ENCODE data around the gene ELMO1.
A peak's percentile ranks its signal among the peaks of the same experiment; 100 is the strongest.

ELMO1 gene

DNA sequence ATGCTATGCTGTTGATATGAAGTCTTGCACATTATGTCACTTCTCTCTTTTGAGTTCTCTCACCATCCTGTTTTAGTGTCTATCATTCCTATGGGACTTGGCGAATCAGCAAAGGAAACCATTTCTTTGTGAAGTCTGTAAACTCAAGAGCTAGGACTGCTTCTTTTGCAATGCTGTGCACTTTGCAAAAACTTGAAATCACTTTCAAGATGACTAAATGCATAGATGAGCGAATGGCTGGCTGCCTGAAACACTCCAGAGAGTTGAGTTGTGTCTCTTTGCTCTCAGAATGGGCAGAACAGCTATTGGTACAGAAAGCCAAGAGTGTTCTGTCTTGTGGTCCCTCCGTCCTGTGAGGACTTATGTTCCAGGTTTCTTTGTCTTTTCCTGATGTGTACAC is 18.3 kb upstream of the ELMO1 start:
- no peak for DNase-seq

GRCh38 chr7:37462138-37462537 is 13.5 kb upstream of the ELMO1 start:
- peak; percentile 34 to 57 for DNase-seq

DNA sequence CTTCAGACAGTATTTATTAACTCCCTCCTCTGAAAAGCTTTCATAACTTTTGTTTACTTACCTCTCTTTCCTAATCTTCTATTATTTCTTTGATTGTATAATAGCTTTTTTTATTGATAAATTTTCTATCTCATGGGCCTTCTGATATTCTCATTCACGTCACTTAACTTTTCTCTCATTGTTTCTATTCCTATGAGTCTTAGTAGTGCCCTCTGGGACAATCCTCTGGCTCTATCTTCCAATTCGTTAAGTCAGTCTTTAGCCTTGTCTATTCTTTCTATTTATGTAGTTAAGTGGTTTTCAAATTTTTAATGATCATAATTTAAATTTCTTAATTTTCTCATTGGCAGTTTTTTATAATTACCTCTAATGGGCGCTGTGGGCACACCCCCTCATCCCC is 6.4 kb upstream of the ELMO1 start:
- DNase-seq, result no peak

DNA sequence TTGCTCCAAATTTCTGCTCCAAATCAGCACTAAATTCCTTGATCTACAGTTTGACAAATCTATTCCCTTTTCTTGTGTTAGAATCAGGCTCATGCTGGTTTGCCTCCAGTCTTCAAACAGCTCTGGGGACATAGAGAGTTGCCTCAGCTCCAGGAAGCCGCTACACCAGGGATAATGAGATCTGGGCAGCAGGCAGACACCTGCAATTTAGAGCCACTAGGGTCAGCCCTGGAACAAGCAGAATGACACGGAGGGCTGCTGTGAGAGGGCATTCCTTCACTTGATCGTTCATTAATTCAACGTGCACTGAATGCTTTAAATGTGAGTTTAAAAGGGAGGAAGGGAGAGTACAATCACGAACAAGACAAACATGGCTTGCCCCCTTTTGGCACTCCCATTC is 3.7 kb upstream of the ELMO1 start:
- no peak for DNase-seq

DNA sequence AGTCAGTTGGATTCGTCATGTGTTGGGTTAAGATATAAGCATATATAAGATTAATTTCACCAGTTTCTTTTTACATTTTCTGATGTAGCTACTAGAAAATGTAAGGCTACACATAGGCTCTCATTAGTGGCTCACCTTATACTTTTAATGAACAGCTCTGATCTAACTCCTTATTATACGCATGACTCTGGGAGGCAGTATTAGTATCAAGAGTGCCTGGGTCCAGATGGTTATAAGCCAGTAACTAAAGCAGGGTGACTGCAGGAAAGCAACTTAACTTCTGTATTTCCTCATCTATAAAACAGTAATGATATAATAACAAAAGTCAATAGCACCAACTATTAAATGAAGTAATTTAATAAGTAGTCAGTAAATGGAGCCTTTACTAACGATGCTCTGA is 1.4 kb upstream of the ELMO1 start:
- DNase-seq, result no peak

DNA sequence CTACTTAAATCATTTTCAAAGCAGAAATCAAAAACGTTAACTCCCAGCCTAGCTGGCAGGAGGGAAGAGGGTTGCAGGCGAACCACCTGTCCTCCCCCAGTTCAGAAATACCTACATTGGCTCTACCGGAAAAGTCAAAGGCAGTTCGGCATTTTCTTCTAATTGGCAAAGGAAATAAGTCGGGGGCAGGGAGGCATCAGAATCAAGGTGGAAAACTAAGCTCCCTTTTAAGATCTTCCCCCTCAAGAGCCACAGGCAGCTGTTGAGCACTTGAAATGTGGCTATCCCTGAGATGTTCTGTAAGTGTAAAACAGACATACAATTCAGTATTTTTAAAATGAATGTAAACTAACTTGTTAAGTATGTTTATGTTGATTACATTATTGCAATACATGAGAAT is 957 bp upstream of the ELMO1 start:
- no peak for DNase-seq

- DNase-seq, result peak; percentile 46 to 51
Observed at GRCh38 chr7:37448011-37448635, 541 bp downstream of the ELMO1 start.

- DNase-seq, result peak in 1 of 2 experiments; percentile 17
Observed at GRCh38 chr7:37446371-37446770, 2.3 kb downstream of the ELMO1 start.

DNA sequence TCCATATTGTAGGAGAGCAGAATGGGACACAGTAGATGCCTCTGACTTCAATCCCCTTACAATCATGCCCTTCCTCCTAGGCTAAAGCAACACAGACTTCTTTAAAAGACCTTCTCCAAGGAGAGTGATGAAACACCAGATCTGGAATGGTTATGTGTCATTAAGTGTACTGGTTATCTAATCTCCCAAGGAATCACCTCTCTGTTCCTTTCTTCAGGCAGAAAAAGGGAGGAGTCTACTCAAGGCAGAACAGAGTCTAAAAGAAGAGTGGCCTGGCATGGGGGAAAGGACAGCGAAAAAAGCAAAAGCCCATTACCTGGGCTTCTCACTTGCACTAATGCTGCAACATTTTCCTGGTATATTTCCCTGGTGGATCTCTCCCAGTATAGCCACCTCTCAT is 2.9 kb downstream of the ELMO1 start:
- no peak for DNase-seq

DNA sequence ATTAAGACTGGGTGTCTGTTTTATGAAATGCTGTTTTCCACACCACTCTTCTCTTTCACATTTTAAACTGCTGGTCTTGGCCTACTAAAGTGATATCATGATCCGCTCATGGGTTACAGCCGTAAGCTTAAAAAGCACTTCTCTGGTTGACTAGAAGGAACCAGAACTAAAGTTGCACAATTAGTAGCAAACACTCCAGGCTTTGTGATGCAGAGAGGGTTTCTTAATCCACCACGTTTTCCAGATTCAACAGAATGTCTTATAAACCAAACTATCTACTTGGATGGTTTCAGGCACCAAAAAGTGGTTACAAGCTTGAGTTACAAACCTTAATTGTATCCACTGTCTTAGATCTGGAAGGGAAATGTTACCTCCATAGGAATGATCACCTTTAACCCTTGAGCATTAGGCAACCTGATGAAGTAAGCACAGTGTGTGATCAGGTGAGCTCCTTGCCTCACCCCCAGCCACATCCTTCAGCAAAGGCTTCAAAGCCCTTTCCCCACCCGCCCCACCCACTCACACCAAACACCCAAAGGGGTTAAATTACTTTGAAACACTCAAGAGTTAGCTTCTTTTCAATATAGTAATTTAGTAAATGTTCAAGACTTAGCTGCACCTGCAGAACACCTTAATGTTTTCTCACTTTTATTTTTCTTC is 3.5 kb downstream of the ELMO1 start:
- peak; percentile 27 to 35 for DNase-seq

DNA sequence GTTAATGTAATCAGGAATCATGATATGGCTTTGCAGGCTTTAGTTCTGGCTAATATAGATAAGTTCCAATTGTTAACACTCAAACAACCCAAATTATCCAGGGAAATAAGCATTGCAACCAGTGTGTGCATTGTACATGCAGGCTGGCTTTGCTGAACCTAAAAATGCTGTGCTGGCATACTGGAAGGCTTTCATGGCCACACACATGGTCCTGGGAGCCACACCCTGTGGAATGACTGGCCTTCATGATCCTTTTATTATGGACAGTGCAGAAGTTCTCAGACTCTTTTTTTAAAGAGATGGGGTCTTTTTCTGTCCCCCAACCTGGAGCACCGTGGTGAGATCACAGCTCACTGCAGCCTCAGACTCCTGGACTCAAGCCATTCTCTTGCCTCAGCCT is 5.0 kb downstream of the ELMO1 start:
- no peak for DNase-seq

DNA sequence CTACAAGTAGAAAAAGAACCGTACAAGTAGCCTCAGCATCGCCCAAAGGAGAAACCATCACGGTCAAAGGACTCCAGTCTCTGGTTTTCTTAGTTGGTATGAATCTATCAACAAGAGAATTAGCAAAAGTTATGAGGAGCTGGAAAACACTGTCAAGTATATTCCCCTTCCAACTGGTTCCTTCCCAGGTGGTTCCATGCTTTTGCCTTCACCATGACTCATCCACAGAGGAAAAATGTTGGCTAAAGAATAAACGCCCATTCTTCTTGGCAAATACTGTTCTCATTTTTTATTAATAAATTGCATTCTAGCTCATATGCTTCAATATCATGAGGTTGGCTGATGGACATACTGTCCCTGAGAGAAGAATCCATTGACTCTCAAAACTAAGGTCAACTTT is 6.4 kb downstream of the ELMO1 start:
- no peak for DNase-seq

- peak in 1 of 2 experiments; percentile 59 for DNase-seq
Observed at GRCh38 chr7:37441816-37442215, 6.8 kb downstream of the ELMO1 start.

DNA sequence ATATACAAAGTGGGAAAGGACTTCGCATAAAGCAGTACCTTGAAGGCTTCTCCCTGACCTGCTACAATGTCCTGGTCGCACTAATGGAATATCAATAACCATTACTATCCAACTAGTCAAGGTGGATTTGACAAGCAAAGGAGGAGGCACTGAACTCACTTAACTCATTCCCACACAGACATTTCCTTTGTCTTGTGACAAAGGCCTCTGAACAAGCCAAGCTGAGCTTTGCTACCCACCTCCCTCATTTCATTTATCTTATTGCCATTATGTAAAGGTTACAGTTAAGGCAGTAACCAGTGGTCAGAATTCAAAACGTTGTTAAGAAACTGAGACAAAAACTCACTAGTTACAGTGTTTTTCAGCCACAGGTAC is 7.3 kb downstream of the ELMO1 start:
- peak; percentile 45 to 59 for DNase-seq

- DNase-seq, result peak; percentile 44 to 64
Observed at GRCh38 chr7:37440738-37441385, 7.8 kb downstream of the ELMO1 start.

DNA sequence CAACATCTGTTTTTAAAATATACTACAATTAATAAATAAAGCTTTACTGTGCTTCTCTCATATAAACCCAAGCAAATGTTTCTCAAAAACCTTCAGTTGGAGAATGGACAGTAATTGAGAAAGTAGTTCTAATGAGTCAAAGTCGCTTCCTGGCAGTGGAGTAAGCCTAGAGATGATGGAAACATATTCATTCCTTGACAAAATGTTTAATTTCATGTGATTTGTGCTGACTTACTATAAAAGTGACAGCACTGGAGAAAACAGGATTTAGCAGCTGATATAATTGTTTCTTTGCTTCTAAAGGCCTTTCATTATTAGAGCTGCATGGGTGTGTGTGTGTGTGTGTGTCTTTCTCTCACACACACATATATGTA is 9.0 kb downstream of the ELMO1 start:
- DNase-seq, result no peak

DNA sequence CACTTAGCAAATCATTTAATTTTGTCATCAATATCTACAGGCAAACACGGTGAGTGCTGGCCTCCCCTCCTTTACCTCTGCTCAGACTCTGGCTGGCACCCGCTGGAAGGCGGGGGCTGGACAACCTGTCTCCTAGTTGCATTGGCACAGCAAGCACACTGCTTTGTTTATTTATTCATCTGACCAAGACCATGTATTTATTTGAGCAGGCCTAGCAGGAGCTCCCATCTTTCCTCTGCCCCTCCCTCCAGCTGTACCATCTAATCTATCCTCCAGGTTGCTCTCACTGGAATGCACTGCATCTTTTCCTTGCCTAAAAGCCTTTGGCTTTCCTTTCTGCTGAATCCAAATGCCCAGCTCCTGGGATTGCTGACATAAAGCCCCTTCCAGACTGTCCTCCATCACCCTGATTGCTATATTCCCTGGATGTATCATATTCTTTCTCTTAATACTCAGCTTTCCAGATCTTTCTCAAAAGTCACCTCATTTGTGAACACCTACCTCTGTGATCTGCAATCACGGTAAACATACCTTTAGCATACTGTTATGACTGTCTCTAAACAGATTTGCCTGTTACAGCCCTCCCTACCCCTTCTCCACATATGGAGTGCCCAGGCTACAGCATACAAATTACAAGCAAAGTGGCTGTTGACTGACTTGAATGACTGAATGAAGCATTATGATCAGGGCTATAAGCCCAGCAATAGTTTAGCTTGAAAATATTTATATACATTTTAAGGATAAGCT is 9.6 kb downstream of the ELMO1 start:
- DNase-seq, result no peak

DNA sequence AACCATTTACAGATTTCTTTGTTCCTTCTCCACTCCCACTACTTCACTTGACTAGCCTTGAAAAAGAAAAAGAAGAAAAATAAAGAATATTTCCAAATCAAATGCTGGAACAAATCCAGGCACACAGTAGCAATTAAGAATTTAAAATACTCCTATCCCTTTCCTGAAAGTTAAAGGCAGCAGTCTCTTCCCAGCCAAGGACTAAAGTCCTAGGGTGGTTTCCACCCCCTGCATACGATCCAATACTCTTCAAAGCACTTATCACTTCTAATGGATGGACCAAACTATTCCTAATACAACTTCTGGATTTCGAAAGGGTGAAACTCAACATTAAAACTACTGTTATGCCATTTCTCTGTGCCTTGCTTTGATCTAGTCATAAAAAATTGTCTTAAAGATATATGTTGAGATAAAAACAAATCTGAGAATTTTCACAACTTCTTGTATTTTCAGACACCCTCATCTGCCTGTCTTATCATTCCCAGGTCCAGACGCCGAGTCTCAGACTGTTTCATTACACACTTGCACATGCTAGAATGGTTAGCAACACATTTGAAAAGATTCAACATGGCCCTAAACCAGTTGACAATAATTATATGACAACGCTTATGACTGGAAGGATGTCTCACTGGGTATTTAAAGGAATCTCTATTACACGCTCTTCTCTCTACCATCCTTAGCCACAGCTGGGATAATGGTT is 13.4 kb downstream of the ELMO1 start:
- DNase-seq, result no peak

DNA sequence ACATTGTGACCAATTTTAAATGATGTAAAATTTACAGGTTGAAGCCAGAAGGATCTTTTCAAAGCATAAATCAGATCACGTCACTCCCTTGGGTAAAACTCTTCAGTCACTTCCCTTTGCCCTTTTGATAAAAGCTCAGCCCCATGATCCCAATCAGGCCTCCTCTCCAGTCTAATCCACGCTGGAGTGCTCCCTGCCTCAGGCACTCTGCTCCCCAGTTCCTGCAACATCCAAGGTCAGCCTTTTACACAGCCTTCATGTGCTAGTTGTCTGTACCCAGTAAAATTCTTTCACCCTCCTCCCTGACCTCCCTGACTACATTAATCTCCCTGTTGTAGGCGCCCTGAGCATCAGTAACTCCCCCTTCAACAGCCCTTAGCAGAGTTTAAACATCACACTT is 14.1 kb downstream of the ELMO1 start:
- DNase-seq, result no peak

DNA sequence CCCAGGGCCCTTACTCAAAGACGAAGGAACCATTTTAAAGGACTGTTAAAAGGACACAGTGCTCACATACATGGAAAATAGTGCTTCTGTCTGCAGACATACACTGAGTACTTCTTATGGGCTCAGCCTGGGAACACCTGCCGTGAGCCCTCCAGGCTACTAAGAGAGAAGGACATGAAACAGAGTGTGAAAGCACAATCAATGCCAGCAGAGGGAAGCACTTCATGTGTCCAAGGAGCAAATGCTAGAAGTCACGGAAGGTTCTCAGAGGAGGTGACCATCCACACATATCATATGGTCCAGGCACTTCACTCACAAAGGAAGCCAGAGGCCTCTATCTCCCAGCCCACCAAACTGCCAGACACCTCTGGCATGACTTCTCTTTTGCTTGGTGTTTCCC is 15.5 kb downstream of the ELMO1 start:
- peak in 1 of 2 experiments; percentile 35 for DNase-seq

GRCh38 chr7:37432281-37432920 is 16.3 kb downstream of the ELMO1 start:
- DNase-seq, result no peak

- no peak for DNase-seq
Observed at GRCh38 chr7:37431413-37431812, 17.3 kb downstream of the ELMO1 start.

DNA sequence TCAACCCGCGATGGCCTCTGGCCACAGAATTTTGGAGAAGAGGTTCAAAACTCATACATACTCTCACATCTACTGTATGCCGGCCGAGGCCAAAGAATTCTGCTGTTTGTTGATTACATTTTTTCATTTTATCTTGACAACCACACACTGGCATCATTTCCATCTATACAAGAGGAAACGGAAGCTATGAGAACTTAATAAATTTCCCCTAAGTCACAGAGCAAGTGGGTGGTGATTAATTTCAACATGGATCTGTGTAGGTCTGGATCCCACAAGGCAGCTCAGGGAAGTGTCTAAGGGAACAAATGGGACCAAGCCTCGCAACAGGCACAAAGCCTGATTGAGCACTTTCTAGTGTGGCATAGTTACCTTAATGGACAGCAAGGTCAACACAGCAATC is 18.0 kb downstream of the ELMO1 start:
- no peak for DNase-seq

All from Kasumi-1 (cell line).